ENCODE data around the gene CYP4F2.

CYP4F2 gene

DNA sequence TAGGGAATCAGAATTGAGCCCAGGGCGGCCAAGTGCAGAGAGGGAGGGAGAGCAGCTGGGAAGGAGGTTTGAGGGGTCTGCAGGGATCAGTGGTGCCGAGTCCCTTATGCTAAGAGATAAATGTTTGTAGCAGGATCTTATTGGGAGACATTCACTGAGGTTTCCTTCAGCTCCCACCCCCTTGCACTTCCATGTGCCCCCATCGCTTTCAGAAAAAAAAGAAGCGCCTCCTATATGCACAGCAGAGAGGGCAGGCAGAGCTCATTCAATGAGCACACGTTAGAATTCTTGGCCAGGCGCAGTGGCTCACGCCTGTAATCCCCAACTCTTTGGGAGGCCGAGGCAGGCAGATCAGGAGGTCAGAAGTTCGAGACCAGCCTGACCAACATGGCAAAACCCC, 28.0 kb downstream of the CYP4F2 start:
- TF ChIP-seq, protein P1, sequence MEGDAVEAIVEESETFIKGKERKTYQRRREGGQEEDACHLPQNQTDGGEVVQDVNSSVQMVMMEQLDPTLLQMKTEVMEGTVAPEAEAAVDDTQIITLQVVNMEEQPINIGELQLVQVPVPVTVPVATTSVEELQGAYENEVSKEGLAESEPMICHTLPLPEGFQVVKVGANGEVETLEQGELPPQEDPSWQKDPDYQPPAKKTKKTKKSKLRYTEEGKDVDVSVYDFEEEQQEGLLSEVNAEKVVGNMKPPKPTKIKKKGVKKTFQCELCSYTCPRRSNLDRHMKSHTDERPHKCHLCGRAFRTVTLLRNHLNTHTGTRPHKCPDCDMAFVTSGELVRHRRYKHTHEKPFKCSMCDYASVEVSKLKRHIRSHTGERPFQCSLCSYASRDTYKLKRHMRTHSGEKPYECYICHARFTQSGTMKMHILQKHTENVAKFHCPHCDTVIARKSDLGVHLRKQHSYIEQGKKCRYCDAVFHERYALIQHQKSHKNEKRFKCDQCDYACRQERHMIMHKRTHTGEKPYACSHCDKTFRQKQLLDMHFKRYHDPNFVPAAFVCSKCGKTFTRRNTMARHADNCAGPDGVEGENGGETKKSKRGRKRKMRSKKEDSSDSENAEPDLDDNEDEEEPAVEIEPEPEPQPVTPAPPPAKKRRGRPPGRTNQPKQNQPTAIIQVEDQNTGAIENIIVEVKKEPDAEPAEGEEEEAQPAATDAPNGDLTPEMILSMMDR (conservative IDR thresholded peaks at IDR 0.05; ENCODE audit: low read depth, low read length): no peak
- DNase-seq (ENCODE audit: low read depth): no peak
- no peak overlapping the region for H3K4me3 ChIP-seq (ENCODE audit: low read length)

DNA sequence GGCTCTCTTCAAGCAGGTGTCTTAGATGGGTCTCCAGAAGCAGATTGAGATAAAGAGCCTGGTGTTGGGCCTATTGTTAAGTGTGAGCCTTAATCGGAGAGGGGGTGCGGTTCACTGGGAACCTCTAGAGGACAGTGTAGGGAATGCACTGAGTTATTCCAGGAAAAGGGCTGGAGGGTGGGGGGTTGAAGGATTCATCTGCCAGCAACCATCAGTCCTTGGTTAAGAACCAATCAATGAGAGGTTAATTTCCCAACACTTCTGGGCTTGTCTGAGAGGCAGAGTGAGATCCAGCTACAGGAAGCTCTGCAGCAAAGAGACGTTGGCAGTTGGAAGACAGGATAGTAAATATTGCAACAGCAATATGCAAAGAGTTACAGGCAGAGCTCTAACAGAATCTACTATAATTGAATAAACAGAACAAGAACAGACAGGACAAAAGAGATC, 28.7 kb downstream of the CYP4F2 start:
- DNase-seq (ENCODE audit: low read depth): no peak
- no peak overlapping the region for H3K4me3 ChIP-seq (ENCODE audit: low read length)
- TF ChIP-seq, protein P1 (conservative IDR thresholded peaks at IDR 0.05; ENCODE audit: low read depth, low read length): peak; percentile 56

DNA sequence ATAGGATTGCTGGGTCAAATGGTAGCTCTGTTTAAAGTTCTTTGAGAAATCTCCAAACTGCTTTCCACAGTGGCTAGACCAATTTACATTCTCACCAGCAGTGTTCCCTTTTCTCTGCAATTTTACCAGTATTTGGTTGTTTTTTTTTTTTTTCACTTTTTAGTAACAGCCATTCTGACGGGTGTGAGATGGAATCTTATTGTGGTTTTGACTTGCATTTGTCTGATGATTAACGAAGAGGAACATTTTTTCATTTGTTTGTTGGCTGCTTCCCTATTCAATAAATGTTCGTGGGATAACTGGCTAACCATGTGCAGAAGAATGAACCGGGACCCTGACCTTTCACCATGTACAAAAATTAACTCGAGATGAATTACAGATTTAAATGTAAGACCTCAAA, 31.2 kb downstream of the CYP4F2 start:
- no peak for DNase-seq (ENCODE audit: low read depth)
- TF ChIP-seq, protein P1 (conservative IDR thresholded peaks at IDR 0.05; ENCODE audit: low read depth, low read length): no peak
- H3K4me3 ChIP-seq (ENCODE audit: low read length): no peak overlapping the region

DNA sequence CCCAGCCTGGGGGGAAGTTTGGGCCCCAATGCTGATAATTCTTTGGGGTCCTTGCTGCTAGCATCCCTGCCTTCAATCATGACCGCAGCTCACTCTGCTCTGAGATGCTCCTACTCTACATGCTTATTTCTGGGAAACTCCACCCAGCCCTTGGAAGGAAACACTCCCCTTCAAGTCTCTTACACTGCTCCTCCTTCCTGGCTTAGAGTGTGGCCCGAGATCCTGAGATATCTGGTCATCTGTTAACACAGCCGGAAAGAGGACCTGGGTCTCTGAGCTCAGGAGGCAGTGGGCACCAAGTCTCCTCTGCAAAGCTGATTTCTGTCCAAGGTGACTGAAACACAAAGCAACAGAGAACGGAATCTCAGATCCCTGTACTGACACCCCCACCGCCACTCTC, 33.0 kb downstream of the CYP4F2 start:
- no peak overlapping the region for H3K4me3 ChIP-seq (ENCODE audit: low read length)
- TF ChIP-seq, protein P1 (conservative IDR thresholded peaks at IDR 0.05; ENCODE audit: low read depth, low read length): no peak
- no peak for DNase-seq (ENCODE audit: low read depth)

DNA sequence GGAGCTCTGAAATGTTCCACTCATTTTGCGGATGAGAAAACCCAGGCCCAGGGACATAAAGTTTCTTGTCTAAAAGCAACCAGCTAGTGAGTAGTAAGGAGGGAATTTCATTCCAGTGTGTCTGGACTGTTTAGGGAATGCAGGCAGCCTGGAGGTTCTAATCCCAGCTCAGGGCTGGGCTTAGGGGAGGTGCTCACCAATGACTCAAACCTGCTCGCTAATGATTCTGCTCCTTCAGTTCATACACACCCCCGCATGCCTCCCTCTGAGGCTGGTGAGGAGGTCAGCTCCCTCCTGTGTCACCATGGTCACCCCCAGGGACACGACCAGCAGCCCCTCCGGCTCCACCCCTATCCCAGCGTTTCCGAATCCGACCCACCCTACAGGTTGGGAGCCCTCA, 34.6 kb downstream of the CYP4F2 start:
- TF ChIP-seq, protein P1 (conservative IDR thresholded peaks at IDR 0.05; ENCODE audit: low read depth, low read length): no peak
- DNase-seq (ENCODE audit: low read depth): no peak
- no peak overlapping the region for H3K4me3 ChIP-seq (ENCODE audit: low read length)

DNA sequence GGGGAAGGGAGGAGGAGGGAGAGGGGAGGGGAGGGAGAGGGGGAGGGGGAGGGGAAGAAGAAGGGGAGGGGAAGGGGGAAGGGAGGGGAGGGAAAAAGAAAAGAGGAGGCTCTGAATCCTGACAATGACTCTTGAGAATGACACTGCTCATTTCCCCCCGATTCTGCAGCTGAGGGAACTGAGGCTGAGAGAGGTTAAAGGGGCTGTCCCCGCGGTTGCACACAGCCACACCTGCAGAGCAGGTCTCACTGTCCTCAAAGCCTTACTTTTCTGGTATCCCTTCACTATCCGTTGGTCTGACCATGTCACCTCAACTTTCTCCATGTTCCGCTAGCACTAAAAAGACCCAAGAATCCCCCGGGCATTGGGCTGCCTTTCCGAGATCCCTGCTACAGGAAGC, 35.4 kb downstream of the CYP4F2 start:
- TF ChIP-seq, protein P1 (conservative IDR thresholded peaks at IDR 0.05; ENCODE audit: low read depth, low read length): no peak
- no peak overlapping the region for H3K4me3 ChIP-seq (ENCODE audit: low read length)
- DNase-seq (ENCODE audit: low read depth): no peak

DNA sequence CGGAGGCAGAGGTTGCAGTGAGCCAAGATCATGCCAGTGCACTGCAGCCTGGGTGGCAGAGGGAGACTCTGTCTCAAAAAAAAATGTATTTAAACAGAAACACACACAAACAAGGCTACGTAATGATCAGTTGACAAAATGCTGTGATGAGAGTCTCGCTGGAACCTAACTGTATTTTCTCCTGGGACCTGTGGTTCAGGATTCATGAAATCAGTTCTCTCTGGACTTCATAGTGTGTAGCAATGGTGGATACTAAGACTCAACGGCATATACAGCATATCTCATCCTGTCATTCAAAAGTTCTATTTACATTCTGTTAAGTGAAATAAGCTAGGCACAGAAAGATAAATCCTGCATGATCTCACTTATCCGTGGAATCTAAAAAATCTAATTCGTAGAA, 37.4 kb downstream of the CYP4F2 start:
- TF ChIP-seq, protein P1 (conservative IDR thresholded peaks at IDR 0.05; ENCODE audit: low read depth, low read length): no peak
- DNase-seq (ENCODE audit: low read depth): no peak
- H3K4me3 ChIP-seq (ENCODE audit: low read length): no peak overlapping the region
